HG02970 (cell line): ENCODE data around the gene SPI1.
"Not testable (repeated sequence)": the region's sequence is repeated elsewhere in the genome, so short reads cannot be mapped to it uniquely, and the experiment has no call there.

ENCODE experiments used
- ATAC-seq: cut with Tn5 transposase; IDR thresholded peaks from one replicate; pipeline ENCODE4 v1.9.1; 2021; ENCODE audit warnings: mild to moderate bottlenecking, moderate library complexity, moderate number of reproducible peaks; ENCODE audit not compliant: unreplicated experiment, low FRiP score

Gene SPI1

DNA sequence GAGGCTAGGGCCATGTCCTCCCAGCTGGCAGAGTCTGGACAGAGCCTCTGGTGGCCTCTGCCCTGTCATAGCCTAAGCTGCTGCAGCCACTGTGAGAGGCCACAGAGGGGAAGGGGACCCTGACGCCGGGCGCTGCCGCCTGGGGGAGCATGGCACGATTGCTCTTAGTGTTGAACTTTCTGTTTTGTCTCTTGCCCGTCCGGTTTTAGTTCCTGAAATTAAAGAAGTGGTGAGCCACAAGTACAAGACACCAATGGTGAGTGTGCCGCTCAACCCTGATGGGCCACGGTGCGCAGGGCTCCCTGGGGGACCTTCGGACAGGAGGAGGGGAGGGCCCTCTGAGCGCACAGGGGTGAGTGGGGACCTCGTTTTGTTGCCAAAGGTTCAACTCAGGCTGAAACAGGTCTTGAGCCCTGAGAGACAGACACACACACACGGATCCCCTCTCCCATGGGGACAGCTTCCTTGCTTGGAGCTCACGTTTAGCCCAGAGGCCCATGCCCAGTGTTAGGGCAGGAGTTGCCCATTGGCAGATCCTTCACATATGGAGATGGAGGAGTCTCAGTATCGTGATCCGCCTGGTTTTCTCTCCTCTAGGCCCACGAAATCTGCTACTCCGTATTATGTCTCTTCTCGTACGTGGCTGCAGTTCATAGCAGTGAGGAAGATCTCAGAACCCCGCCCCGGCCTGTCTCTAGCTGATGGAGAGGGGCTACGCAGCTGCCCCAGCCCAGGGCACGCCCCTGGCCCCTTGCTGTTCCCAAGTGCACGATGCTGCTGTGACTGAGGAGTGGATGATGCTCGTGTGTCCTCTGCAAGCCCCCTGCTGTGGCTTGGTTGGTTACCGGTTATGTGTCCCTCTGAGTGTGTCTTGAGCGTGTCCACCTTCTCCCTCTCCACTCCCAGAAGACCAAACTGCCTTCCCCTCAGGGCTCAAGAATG is 49.6 kb downstream of the SPI1 start:
- ATAC-seq: no peak

DNA sequence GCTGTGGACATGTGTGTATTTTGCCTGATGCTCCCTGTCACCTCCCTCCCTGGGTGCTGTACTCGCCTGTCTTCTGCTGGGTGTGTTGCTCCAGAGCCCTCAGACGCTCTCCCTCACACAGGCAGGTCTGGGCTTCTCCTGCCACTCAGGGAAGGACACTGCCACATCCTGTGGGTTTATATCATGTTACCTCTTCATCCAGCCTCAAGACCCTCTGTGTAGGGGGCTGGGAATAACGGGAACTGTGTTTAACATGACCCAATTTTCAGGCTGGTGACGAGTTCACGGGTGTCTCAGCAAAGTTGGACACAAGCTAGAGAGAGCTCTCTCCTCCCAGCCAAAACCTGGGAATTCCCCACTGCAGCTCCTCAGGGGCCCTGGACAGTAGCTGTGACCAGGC is 50.4 kb downstream of the SPI1 start:
- no peak for ATAC-seq

GRCh38 chr11:47327025-47327424 is 51.3 kb downstream of the SPI1 start:
- no peak for ATAC-seq

GRCh38 chr11:47326198-47326597 is 52.1 kb downstream of the SPI1 start:
- no peak for ATAC-seq

DNA sequence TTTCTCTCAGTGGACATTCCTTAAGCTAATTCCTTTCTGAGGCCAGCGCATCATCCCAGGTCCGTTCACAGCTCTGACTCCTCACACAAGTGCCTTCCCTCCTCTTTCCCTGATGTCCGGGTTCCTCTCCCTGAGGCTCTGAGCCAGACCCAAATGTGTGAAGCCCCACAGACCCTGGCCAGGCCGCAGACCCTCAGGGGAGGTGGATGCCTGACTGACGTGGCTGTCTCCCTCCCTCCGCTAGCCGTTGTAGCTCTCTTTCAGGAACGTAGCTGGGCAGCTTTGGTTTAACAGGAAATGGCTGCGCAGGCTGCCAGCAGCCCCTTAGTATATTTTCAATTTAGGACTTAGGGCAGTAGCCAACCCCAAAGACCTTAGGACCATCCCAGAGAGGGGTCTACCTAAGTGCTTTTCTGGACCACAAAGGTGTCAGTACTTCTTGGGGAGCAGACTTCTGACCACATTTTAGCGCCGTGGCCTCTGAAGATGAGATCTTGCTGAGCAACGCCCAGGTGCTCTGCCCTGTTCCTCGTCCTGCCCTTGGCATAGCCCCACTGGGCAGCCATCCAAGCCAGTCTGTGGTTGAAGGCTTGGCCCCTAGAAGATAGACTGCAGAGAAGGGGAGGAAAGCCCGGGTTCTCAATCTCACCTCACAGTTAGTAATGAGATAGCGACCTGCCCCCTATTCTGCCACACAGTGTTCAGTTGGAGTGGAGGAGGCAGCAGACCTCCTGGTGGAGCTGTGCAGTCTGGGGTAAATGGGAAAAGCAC is 52.9 kb downstream of the SPI1 start:
- no peak for ATAC-seq

- no peak for ATAC-seq
Measured at GRCh38 chr11:47324520-47324919, 53.8 kb downstream of the SPI1 start.

DNA sequence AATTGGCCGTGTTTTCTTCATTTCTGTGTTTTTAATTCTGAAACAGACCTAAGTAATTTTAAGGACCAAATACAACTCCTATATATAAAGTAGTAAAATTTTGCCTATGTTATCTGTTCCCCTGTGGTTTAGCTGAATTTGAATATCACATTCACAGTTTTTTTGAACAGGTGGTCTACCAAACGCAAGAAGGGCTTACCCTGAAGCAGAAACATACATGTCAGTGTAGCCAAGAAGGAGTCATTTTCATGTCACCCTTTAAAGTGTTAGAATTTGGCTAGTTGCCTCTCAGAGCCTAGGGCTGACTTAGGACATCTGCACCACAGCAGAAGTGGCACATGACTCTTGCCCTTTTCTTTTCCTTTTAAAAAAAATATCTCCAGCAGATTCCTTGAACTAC is 60.2 kb downstream of the SPI1 start:
- no peak for ATAC-seq

GRCh38 chr11:47317064-47317828 is 61.1 kb downstream of the SPI1 start:
- no peak for ATAC-seq

GRCh38 chr11:47316501-47316900 is 61.8 kb downstream of the SPI1 start:
- not testable (repeated sequence) for ATAC-seq

- ATAC-seq: no peak
Measured at GRCh38 chr11:47314992-47315391, 63.4 kb downstream of the SPI1 start.

DNA sequence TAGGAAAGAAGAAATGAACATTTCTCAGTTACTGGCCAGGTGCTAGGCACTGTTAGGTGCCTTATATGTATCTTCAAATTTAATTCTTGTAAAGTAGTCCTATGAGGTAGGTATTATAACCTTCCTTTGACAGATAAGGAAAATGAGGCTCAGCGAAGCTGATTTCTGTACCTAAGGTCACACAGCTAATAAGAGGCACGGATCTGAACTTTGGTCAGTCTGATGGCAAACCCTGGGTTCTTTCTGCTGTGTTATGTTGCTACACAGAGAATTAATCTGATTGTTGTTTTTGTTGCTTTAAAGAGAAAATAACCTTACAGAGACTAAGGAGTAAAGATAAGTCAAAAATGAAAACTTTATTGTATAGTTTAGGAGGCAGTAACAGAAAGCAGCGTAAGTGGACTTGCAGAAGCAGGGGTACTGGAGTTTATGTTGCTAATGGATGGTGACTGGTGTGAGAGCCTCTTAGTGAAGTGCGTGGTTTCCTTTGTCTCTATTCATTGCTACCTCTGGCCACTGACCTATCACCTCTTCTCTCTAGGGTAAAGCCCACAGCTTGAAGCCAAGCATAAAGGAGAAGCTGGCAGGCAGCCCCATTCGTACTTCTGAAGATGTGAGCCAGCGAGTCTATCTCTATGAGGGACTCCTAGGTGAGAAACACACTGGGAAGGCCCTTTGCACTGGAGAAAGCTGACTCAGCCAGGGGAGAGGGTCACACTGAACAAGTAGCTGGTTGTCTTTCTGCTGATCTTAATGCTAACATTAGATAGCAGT is 70.1 kb downstream of the SPI1 start:
- ATAC-seq: no peak

DNA sequence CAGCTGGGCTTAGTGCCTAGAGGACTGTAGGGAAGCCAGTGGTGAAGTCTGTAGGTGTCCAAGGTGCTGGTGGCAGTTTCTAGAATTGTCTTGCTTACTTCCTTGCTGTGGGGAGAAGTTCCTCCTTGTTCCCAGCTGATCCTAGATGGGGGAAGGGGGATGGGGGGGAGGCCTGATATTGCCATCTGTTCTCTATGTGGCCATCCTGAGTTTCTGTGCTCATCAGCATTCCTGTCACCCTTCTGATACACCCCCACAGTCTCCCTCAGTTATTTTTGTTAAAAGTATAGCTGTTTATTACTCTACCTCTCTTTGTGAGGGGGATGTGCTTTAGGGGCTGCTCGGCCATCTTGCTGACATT is 71.9 kb downstream of the SPI1 start:
- no peak for ATAC-seq

- no peak for ATAC-seq
Measured at GRCh38 chr11:47305734-47306483, 72.4 kb downstream of the SPI1 start.
